ENCODE data around the gene REX1BD. TPM values are rescaled to one million over a fixed set of nuclear protein-coding genes. Genes with fewer than 3 reads are reported as not detected.

REX1BD gene
- total and polyA plus RNA-seq, 2 of the 8 experiments (the other 6 are each of a cell fraction or from before 2014, with no cell fraction given) = 56.8 to 62.7 TPM

- TF ChIP-seq E2F6 (IDR thresholded peaks at IDR 0.05) (no peak), BRCA1 (IDR thresholded peaks at IDR 0.05; ENCODE audit: low read depth, low read length) (no peak), TBP (IDR thresholded peaks at IDR 0.05; ENCODE audit: low read depth, low read length) (no peak)
These were observed 49.4 kb downstream of the REX1BD start (continued) for GRCh38 chr19:18637673-18638630.
